ENCODE data around the gene P2RY8. TPM values are rescaled to one million over a fixed set of nuclear protein-coding genes. Genes with fewer than 3 reads are reported as not detected.

P2RY8 gene
- total and polyA plus RNA-seq, 10 of the 15 experiments (the other 5 are each of a cell fraction or from before 2014, with no cell fraction given), result 2.0 to 64.4 (median 36.5) TPM

DNA sequence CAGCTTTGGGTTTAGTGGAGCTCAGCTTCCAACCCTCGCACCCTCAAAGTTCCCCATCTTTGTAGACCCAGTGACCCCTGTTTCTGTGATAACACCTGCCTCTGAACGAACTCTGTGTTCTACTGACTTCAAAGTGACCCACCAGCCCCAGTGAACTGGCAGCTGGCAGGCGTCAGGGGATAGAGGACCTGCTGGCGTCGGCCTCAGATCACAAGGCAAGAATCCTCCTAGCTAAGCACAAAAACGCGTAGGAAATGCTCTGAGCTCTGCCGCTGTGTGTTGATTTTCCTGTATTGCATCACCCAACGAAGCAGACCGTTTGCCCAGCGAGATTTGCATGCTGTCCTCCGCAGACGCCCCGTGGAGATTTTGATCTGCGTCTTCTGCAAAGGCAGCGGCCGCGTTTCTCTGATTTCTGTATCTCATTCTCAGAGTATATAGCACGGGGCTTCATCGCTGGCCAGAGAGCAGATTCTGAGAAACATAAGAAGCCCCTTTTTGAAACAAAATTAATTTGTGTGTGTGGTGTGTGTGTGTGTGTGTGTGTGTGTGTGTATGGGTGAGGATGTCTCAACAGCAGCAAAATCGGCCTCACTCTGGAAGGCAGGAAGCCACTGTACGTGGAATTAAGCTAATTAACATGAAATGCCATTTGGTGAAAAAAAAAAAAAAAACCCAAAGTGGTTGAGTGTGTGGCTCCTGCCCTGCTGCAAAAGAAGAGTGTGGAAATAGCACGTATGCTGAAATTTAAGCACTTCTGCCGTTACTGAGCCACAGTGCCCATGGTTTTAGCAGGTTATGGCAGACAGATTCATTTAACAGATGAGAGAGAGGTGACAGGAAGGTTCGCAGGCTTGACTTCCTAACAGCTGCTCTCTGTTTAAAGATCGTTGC, 55.1 kb downstream of the P2RY8 start (continued):
- TF ChIP-seq, protein P1, sequence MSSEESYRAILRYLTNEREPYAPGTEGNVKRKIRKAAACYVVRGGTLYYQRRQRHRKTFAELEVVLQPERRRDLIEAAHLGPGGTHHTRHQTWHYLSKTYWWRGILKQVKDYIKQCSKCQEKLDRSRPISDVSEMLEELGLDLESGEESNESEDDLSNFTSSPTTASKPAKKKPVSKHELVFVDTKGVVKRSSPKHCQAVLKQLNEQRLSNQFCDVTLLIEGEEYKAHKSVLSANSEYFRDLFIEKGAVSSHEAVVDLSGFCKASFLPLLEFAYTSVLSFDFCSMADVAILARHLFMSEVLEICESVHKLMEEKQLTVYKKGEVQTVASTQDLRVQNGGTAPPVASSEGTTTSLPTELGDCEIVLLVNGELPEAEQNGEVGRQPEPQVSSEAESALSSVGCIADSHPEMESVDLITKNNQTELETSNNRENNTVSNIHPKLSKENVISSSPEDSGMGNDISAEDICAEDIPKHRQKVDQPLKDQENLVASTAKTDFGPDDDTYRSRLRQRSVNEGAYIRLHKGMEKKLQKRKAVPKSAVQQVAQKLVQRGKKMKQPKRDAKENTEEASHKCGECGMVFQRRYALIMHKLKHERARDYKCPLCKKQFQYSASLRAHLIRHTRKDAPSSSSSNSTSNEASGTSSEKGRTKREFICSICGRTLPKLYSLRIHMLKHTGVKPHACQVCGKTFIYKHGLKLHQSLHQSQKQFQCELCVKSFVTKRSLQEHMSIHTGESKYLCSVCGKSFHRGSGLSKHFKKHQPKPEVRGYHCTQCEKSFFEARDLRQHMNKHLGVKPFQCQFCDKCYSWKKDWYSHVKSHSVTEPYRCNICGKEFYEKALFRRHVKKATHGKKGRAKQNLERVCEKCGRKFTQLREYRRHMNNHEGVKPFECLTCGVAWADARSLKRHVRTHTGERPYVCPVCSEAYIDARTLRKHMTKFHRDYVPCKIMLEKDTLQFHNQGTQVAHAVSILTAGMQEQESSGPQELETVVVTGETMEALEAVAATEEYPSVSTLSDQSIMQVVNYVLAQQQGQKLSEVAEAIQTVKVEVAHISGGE (CRISPR knock-in tag; IDR thresholded peaks at IDR 0.05), result no peak
- TF ChIP-seq FOXK2 (IDR thresholded peaks at IDR 0.05), result no peak
- TF ChIP-seq, protein P2, sequence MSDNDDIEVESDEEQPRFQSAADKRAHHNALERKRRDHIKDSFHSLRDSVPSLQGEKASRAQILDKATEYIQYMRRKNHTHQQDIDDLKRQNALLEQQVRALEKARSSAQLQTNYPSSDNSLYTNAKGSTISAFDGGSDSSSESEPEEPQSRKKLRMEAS (IDR thresholded peaks at IDR 0.05; ENCODE audit: low read depth, low read length), result no peak; the same call in 1 of the 2 replicates
- no peak for TF ChIP-seq CBX5 (IDR thresholded peaks at IDR 0.05; ENCODE audit: low read depth)
- TF ChIP-seq KLF5 (IDR thresholded peaks at IDR 0.05; ENCODE audit: partially characterized antibody), result peak; percentile 24
- TF ChIP-seq RUNX3 (IDR thresholded peaks at IDR 0.05; ENCODE audit: low read length), result peak; percentile 44
- no peak for TF ChIP-seq NFXL1 (IDR thresholded peaks at IDR 0.05; ENCODE audit: borderline replicate concordance)
- no peak for TF ChIP-seq NR2F1 (conservative IDR thresholded peaks at IDR 0.05)
- TF ChIP-seq CBFB (IDR thresholded peaks at IDR 0.05; ENCODE audit: low read depth), result no peak
- TF ChIP-seq RCOR1 (conservative IDR thresholded peaks at IDR 0.05; ENCODE audit: low read depth, low read length), result no peak
- TF ChIP-seq SIN3A (IDR thresholded peaks at IDR 0.05; ENCODE audit: low read depth, low read length), result no peak
- TF ChIP-seq, protein P3, sequence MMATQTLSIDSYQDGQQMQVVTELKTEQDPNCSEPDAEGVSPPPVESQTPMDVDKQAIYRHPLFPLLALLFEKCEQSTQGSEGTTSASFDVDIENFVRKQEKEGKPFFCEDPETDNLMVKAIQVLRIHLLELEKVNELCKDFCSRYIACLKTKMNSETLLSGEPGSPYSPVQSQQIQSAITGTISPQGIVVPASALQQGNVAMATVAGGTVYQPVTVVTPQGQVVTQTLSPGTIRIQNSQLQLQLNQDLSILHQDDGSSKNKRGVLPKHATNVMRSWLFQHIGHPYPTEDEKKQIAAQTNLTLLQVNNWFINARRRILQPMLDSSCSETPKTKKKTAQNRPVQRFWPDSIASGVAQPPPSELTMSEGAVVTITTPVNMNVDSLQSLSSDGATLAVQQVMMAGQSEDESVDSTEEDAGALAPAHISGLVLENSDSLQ (IDR thresholded peaks at IDR 0.05), result peak; percentile 37
- 0 out of 2 replicates have a peak, but pooled peaks have one; percentile 18 for TF ChIP-seq BMI1 (IDR thresholded peaks at IDR 0.05; ENCODE audit: borderline replicate concordance)
- peak; percentile 72; the same call in 1 of the 2 replicates for TF ChIP-seq ZNF24 (IDR thresholded peaks at IDR 0.05)
- TF ChIP-seq, protein P4, sequence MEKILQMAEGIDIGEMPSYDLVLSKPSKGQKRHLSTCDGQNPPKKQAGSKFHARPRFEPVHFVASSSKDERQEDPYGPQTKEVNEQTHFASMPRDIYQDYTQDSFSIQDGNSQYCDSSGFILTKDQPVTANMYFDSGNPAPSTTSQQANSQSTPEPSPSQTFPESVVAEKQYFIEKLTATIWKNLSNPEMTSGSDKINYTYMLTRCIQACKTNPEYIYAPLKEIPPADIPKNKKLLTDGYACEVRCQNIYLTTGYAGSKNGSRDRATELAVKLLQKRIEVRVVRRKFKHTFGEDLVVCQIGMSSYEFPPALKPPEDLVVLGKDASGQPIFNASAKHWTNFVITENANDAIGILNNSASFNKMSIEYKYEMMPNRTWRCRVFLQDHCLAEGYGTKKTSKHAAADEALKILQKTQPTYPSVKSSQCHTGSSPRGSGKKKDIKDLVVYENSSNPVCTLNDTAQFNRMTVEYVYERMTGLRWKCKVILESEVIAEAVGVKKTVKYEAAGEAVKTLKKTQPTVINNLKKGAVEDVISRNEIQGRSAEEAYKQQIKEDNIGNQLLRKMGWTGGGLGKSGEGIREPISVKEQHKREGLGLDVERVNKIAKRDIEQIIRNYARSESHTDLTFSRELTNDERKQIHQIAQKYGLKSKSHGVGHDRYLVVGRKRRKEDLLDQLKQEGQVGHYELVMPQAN (conservative IDR thresholded peaks at IDR 0.05), result 0 out of 2 replicates have a peak, but pooled peaks have one; percentile 7
- TF ChIP-seq, protein P5, sequence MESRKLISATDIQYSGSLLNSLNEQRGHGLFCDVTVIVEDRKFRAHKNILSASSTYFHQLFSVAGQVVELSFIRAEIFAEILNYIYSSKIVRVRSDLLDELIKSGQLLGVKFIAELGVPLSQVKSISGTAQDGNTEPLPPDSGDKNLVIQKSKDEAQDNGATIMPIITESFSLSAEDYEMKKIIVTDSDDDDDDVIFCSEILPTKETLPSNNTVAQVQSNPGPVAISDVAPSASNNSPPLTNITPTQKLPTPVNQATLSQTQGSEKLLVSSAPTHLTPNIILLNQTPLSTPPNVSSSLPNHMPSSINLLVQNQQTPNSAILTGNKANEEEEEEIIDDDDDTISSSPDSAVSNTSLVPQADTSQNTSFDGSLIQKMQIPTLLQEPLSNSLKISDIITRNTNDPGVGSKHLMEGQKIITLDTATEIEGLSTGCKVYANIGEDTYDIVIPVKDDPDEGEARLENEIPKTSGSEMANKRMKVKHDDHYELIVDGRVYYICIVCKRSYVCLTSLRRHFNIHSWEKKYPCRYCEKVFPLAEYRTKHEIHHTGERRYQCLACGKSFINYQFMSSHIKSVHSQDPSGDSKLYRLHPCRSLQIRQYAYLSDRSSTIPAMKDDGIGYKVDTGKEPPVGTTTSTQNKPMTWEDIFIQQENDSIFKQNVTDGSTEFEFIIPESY (IDR thresholded peaks at IDR 0.05), result no peak
- TF ChIP-seq NBN (IDR thresholded peaks at IDR 0.05), result peak; percentile 92
- TF ChIP-seq, protein P6, sequence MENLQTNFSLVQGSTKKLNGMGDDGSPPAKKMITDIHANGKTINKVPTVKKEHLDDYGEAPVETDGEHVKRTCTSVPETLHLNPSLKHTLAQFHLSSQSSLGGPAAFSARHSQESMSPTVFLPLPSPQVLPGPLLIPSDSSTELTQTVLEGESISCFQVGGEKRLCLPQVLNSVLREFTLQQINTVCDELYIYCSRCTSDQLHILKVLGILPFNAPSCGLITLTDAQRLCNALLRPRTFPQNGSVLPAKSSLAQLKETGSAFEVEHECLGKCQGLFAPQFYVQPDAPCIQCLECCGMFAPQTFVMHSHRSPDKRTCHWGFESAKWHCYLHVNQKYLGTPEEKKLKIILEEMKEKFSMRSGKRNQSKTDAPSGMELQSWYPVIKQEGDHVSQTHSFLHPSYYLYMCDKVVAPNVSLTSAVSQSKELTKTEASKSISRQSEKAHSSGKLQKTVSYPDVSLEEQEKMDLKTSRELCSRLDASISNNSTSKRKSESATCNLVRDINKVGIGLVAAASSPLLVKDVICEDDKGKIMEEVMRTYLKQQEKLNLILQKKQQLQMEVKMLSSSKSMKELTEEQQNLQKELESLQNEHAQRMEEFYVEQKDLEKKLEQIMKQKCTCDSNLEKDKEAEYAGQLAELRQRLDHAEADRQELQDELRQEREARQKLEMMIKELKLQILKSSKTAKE (IDR thresholded peaks at IDR 0.05; ENCODE audit: low read depth, poor library complexity, severe bottlenecking), result peak; percentile 78
- TF ChIP-seq HDAC2 (IDR thresholded peaks at IDR 0.05), result no peak
